GM12878 (cell line): ENCODE measurements around the gene MAML3.

Experiments used
- CTCF ChIP-seq, 3 experiments: IDR thresholded peaks in 2 of 3; conservative IDR thresholded peaks in 1 of 3; 2 replicates each; pipeline ENCODE4 v1.5.1; 2011; ENCODE audit warnings: low read depth in 3 of 3, low read length in 3 of 3, mild to moderate bottlenecking in 3 of 3, control low read depth in 2 of 3, moderate library complexity in 2 of 3, inconsistent platforms in 1 of 3, mixed read lengths in 1 of 3; ENCODE audit not compliant: control insufficient read depth in 2 of 3, insufficient read depth in 1 of 3; ENCODE audit errors: extremely low read depth in 1 of 3
- EGR1 ChIP-seq, 2 experiments: IDR thresholded peaks; 1 replicate in 1 of 2; 2 replicates in 1 of 2; pipeline ENCODE4 v1.6.1; 2011 to 2012; ENCODE audit warnings: low read depth in 2 of 2, low read length in 2 of 2, borderline replicate concordance in 1 of 2, mild to moderate bottlenecking in 1 of 2, moderate library complexity in 1 of 2
- EP300 ChIP-seq, 2 experiments: fragments of 150-350 bp in 1 of 2; IDR thresholded peaks; 2 replicates each; pipeline ENCODE4 v1.6.1; 2011 to 2012; ENCODE audit warnings: low read depth in 2 of 2, low read length in 2 of 2, borderline replicate concordance in 1 of 2, improper control_type of control experiment in 1 of 2, inconsistent platforms in 1 of 2; ENCODE audit not compliant: control insufficient read depth in 1 of 2
- FOXK2 ChIP-seq: fragments of 450-650 bp; IDR thresholded peaks from 2 replicates; pipeline ENCODE4 v1.6.1; 2017; ENCODE audit warnings: mild to moderate bottlenecking, moderate library complexity
- FOXM1 ChIP-seq: IDR thresholded peaks from 2 replicates; pipeline ENCODE4 v1.6.1; 2012; ENCODE audit warnings: low read depth, mild to moderate bottlenecking, inconsistent platforms, low read length, moderate library complexity
- JUNB ChIP-seq: IDR thresholded peaks from 2 replicates; pipeline ENCODE4 v1.6.1; 2016; ENCODE audit warnings: antibody characterized with exemption, mild to moderate bottlenecking
- JUND ChIP-seq: IDR thresholded peaks from 2 replicates; pipeline ENCODE4 v1.6.1; 2012; ENCODE audit warnings: low read depth, mild to moderate bottlenecking, low read length, improper control_type of control experiment, moderate library complexity
- POLR2A ChIP-seq: IDR thresholded peaks from 2 replicates; pipeline ENCODE4 v1.6.1; 2011; ENCODE audit warnings: low read depth, mild to moderate bottlenecking, low read length
- RAD21 ChIP-seq: IDR thresholded peaks from 2 replicates; pipeline ENCODE4 v1.6.1; 2011; ENCODE audit warnings: mild to moderate bottlenecking, low read depth, low read length, moderate library complexity; ENCODE audit not compliant: insufficient read depth
- RFX5 ChIP-seq: IDR thresholded peaks from 2 replicates; pipeline ENCODE4 v1.6.1; 2011; ENCODE audit warnings: low read depth, low read length, improper control_type of control experiment
- USF2 ChIP-seq: IDR thresholded peaks from 2 replicates; pipeline ENCODE4 v1.6.1; 2011; ENCODE audit warnings: low read depth, low read length, improper control_type of control experiment, borderline replicate concordance

- TF ChIP-seq RFX5 = no peak
- no peak for TF ChIP-seq POLR2A
- TF ChIP-seq USF2 = no peak
- no peak for TF ChIP-seq FOXM1
- TF ChIP-seq RAD21 = no peak
- no peak for TF ChIP-seq CTCF (IDR thresholded peaks at IDR 0.05 in 2 of 3, conservative IDR thresholded peaks at IDR 0.05 in 1 of 3; ENCODE audit: control insufficient read depth in 2 of 3, extremely low read depth in 1 of 3, insufficient read depth in 1 of 3, low read depth in 3 of 3, low read length in 3 of 3)
- TF ChIP-seq FOXK2 = no peak
- no peak for TF ChIP-seq EGR1 (IDR thresholded peaks at IDR 0.05; ENCODE audit: borderline replicate concordance in 1 of 2, low read depth in 2 of 2, low read length in 2 of 2)
- TF ChIP-seq EP300 (IDR thresholded peaks at IDR 0.05; ENCODE audit: borderline replicate concordance in 1 of 2, control insufficient read depth in 1 of 2, low read depth in 2 of 2, low read length in 2 of 2) = no peak
- TF ChIP-seq JUND = no peak
- no peak for TF ChIP-seq JUNB
Observed at GRCh38 chr4:139753686-139754085, 400.3 kb downstream of the MAML3 start.
